Type B pancreatic cell (in vitro differentiated cells): Measurements from ENCODE around the gene TRIM67. TPM values are rescaled to one million over a fixed set of nuclear protein-coding genes. Genes with fewer than 3 reads are reported as not detected.

ENCODE experiments used
- DNase-seq: peaks from one replicate; pipeline ENCODE4 v3.0.0; 2021; ENCODE audit warnings: mixed read lengths; ENCODE audit not compliant: unreplicated experiment; ENCODE audit errors: extremely low spot score
- H3K27ac Mint-ChIP-seq: 2 replicates; pipeline ENCODE4 v1.8.0; 2021; ENCODE audit warnings: mild to moderate bottlenecking, mixed read lengths
- H3K27me3 Mint-ChIP-seq: 2 replicates; pipeline ENCODE4 v1.8.0; 2021; ENCODE audit warnings: mixed read lengths
- H3K36me3 Mint-ChIP-seq: 2 replicates; pipeline ENCODE4 v1.8.0; 2021; ENCODE audit warnings: mixed read lengths
- H3K4me1 Mint-ChIP-seq: one replicate; pipeline ENCODE4 v1.8.0; 2021; ENCODE audit warnings: mixed read lengths; ENCODE audit not compliant: unreplicated experiment
- H3K4me3 Mint-ChIP-seq: 2 replicates; pipeline ENCODE4 v1.8.0; 2021; ENCODE audit warnings: mild to moderate bottlenecking, mixed read lengths
- H3K9me3 Mint-ChIP-seq: 2 replicates; pipeline ENCODE4 v1.8.0; 2021; ENCODE audit warnings: mixed read lengths
- CTCF ChIP-seq: fragments of 200-600 bp; sonication (generic); conservative IDR thresholded peaks from 2 replicates; pipeline ENCODE4 v1.5.0; 2021; ENCODE audit warnings: antibody characterized with exemption, mild to moderate bottlenecking
- total RNA-seq: library from RNA; stranded (reverse); gene quantifications from 2 replicates; pipeline ENCODE4 v1.2.1, GENCODE V29; 2021; ENCODE audit warnings: low replicate concordance

TRIM67 gene
- total RNA-seq, 1 donor from 2014 or later = 0.65 TPM

GRCh38 chr1:231226156-231226555 is 64.3 kb downstream of the TRIM67 start:
- Mint-ChIP-seq H3K36me3 (peaks cover 25% of the 10 kb centered on the region), H3K9me3 (no peaks in the 10 kb centered on the region), H3K4me1 (no peaks in the 10 kb centered on the region), H3K27me3 (no peaks in the 10 kb centered on the region), H3K4me3 (no peak overlapping the region), H3K27ac (no peak overlapping the region)
- TF ChIP-seq CTCF = no peak
- no peak for DNase-seq

- no peak for TF ChIP-seq CTCF
- no peaks in the 10 kb centered on the region for H3K9me3 Mint-ChIP-seq
- no peak for DNase-seq
- peaks cover 15% of the 10 kb centered on the region for H3K4me1 Mint-ChIP-seq
- H3K4me3 Mint-ChIP-seq = no peak overlapping the region
- H3K27me3 Mint-ChIP-seq = no peaks in the 10 kb centered on the region
- no peak overlapping the region for H3K27ac Mint-ChIP-seq
- peaks cover 13% of the 10 kb centered on the region for H3K36me3 Mint-ChIP-seq
These were observed 69.7 kb downstream of the TRIM67 start for GRCh38 chr1:231231511-231231910.

GRCh38 chr1:231232870-231233734 is 71.2 kb downstream of the TRIM67 start:
- no peak for TF ChIP-seq CTCF
- no peak for DNase-seq

GRCh38 chr1:231233735-231234417 is 72.0 kb downstream of the TRIM67 start:
- Mint-ChIP-seq H3K9me3 (no peaks in the 10 kb centered on the region), H3K27ac (peak overlapping the region; percentile 90), H3K36me3 (peaks cover 22% of the 10 kb centered on the region), H3K4me3 (no peak overlapping the region), H3K4me1 (peaks cover 27% of the 10 kb centered on the region), H3K27me3 (no peaks in the 10 kb centered on the region)
- DNase-seq = no peak
- TF ChIP-seq CTCF = no peak

More at GRCh38 chr1:231232870-231233734, 71.2 kb downstream of the TRIM67 start:
- Mint-ChIP-seq H3K27me3 (no peaks in the 10 kb centered on the region), H3K27ac (peak overlapping the region; percentile 9), H3K4me3 (no peak overlapping the region), H3K36me3 (peaks cover 17% of the 10 kb centered on the region), H3K4me1 (peaks cover 23% of the 10 kb centered on the region), H3K9me3 (no peaks in the 10 kb centered on the region)

- Mint-ChIP-seq H3K9me3 (no peaks in the 10 kb centered on the region), H3K27ac (peak overlapping the region; percentile 90), H3K4me3 (no peak overlapping the region), H3K36me3 (peaks cover 25% of the 10 kb centered on the region), H3K27me3 (no peaks in the 10 kb centered on the region), H3K4me1 (peaks cover 29% of the 10 kb centered on the region)
- TF ChIP-seq CTCF = no peak
- no peak for DNase-seq
These were observed 72.6 kb downstream of the TRIM67 start for GRCh38 chr1:231234506-231234905.
